ENCODE measurements around the gene UPK3A.

GRCh38 chr22:45265535-45265934 lies 19.2 kb upstream of the UPK3A start:
- TF ChIP-seq FOXJ3 (CRISPR knock-in tag; IDR thresholded peaks at IDR 0.05) (no peak), POLR2AphosphoS5 (IDR thresholded peaks at IDR 0.05; ENCODE audit: low read depth, low read length) (no peak), CHD2 (IDR thresholded peaks at IDR 0.05; ENCODE audit: low read length, partially characterized antibody) (no peak), RAD21 (IDR thresholded peaks at IDR 0.05; ENCODE audit: low read length) (no peak), TAF1 (IDR thresholded peaks at IDR 0.05; ENCODE audit: borderline replicate concordance, low read depth, low read length) (no peak), TEAD4 (IDR thresholded peaks at IDR 0.05; ENCODE audit: borderline replicate concordance, insufficient read depth) (no peak), JUND (IDR thresholded peaks at IDR 0.05) (no peak), FOSL2 (IDR thresholded peaks at IDR 0.05; ENCODE audit: borderline replicate concordance, low read depth) (no peak)
- TF ChIP-seq, protein P1, sequence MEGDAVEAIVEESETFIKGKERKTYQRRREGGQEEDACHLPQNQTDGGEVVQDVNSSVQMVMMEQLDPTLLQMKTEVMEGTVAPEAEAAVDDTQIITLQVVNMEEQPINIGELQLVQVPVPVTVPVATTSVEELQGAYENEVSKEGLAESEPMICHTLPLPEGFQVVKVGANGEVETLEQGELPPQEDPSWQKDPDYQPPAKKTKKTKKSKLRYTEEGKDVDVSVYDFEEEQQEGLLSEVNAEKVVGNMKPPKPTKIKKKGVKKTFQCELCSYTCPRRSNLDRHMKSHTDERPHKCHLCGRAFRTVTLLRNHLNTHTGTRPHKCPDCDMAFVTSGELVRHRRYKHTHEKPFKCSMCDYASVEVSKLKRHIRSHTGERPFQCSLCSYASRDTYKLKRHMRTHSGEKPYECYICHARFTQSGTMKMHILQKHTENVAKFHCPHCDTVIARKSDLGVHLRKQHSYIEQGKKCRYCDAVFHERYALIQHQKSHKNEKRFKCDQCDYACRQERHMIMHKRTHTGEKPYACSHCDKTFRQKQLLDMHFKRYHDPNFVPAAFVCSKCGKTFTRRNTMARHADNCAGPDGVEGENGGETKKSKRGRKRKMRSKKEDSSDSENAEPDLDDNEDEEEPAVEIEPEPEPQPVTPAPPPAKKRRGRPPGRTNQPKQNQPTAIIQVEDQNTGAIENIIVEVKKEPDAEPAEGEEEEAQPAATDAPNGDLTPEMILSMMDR (IDR thresholded peaks at IDR 0.05): no peak

Measured in SK-N-SH (cell line).